Fibroblast of mammary gland (primary cell): ENCODE data around the gene TUBA8.
"Not testable (repeated sequence)": the region's sequence is repeated elsewhere in the genome, so short reads cannot be mapped to it uniquely, and the experiment has no call there.

Experiments
- DNase-seq: peaks from one replicate; pipeline ENCODE4 v3.0.0-alpha.2; 2010; ENCODE audit warnings: low read depth
- H3K4me3 ChIP-seq: 2 replicates; pipeline ENCODE4 v1.5.1; 2011; ENCODE audit warnings: low read depth, mild to moderate bottlenecking, low read length, moderate library complexity; ENCODE audit not compliant: control insufficient read depth
- CTCF ChIP-seq: conservative IDR thresholded peaks from 2 replicates; pipeline ENCODE4 v1.5.1; 2011; ENCODE audit warnings: low read depth, low read length, inconsistent platforms; ENCODE audit not compliant: control insufficient read depth, insufficient read depth

The TUBA8 gene

GRCh38 chr22:18071968-18072310, 38.7 kb upstream of the TUBA8 start:
- no peak for TF ChIP-seq CTCF
- DNase-seq, result no peak
- H3K4me3 ChIP-seq, result no peak overlapping the region

DNA sequence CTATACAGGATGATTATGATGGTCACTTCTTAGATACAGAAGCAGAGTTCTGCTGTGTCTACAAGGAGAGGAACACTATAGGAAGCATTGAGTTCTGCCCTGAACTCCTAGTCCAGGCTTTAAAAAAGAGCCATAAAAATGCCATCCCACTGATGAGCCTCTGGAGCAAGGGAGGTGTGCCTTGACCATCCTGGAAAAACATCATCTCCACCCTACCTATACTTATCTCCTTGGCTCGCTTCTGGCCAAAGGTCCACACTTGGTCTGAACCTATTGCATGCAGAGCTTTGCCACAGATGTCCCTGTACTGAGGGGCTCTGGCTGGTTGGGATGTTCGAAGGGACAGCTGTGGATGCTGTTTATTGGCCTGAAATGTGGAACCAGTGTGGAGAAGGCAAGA, 37.1 kb upstream of the TUBA8 start:
- H3K4me3 ChIP-seq, result no peak overlapping the region
- TF ChIP-seq CTCF, result no peak
- DNase-seq, result no peak

GRCh38 chr22:18073927-18074326, 36.7 kb upstream of the TUBA8 start:
- H3K4me3 ChIP-seq, DNase-seq: not testable (repeated sequence)

- TF ChIP-seq CTCF, result no peak
- no peak overlapping the region for H3K4me3 ChIP-seq
- DNase-seq, result no peak
Observed at GRCh38 chr22:18075101-18075719, 35.4 kb upstream of the TUBA8 start.

- peak; percentile 91 for DNase-seq
- peak; percentile 90 for TF ChIP-seq CTCF
- H3K4me3 ChIP-seq, result no peak overlapping the region
Observed at GRCh38 chr22:18075720-18076497, 34.7 kb upstream of the TUBA8 start.

- no peak for TF ChIP-seq CTCF
Observed at GRCh38 chr22:18077087-18077638, 33.4 kb upstream of the TUBA8 start.

GRCh38 chr22:18077639-18078328, 32.8 kb upstream of the TUBA8 start, which contains the start of gene PEX26:
TSS of gene PEX26 (plus strand) at chr22:18077990. CDS start at chr22:18078377, 387 bp downstream.
- TF ChIP-seq CTCF, result no peak

More at GRCh38 chr22:18077087-18077638, 33.4 kb upstream of the TUBA8 start:
- peak overlapping the region; percentile 99 for H3K4me3 ChIP-seq
- no peak for DNase-seq

More at GRCh38 chr22:18077639-18078328, 32.8 kb upstream of the TUBA8 start, which contains the start of gene PEX26:
- peak; percentile 93 for DNase-seq
- peak within 1 kb of the TSS; percentile 99 for H3K4me3 ChIP-seq
